IPS-18a (cell line): ENCODE results near the gene KRTAP5-7.
"Not testable (repeated sequence)": the region's sequence is repeated elsewhere in the genome, so short reads cannot be mapped to it uniquely, and the experiment has no call there.

Source experiments
- H3K27ac ChIP-seq: one replicate; pipeline ENCODE4 v1.5.1; 2013; ENCODE audit warnings: low read length
- H3K27me3 ChIP-seq: one replicate; pipeline ENCODE4 v1.6.1; 2013; ENCODE audit warnings: mild to moderate bottlenecking, low read length; ENCODE audit not compliant: control insufficient read depth, insufficient read depth
- H3K36me3 ChIP-seq: one replicate; pipeline ENCODE4 v1.6.1; 2013; ENCODE audit warnings: low read depth, low read length; ENCODE audit not compliant: control insufficient read depth
- H3K4me1 ChIP-seq: one replicate; pipeline ENCODE4 v1.6.1; 2013; ENCODE audit warnings: low read depth, low read length; ENCODE audit not compliant: control insufficient read depth
- H3K4me3 ChIP-seq: one replicate; pipeline ENCODE4 v1.5.1; 2013; ENCODE audit warnings: low read length
- H3K9ac ChIP-seq: one replicate; pipeline ENCODE4 v1.6.1; 2013; ENCODE audit warnings: mild to moderate bottlenecking, low read length, moderate library complexity
- H3K9me3 ChIP-seq: one replicate; pipeline ENCODE4 v1.6.1; 2013; ENCODE audit warnings: low read depth, low read length; ENCODE audit not compliant: control insufficient read depth

Gene KRTAP5-7

GRCh38 chr11:71568704-71569349 is 41.8 kb downstream of the KRTAP5-7 start:
- Histone ChIP-seq H3K4me3 (no peak overlapping the region), H3K27ac (no peak overlapping the region), H3K27me3 (no peaks in the 10 kb centered on the region), H3K9ac (no peak overlapping the region), H3K9me3 (no peaks in the 10 kb centered on the region), H3K4me1 (peaks cover 5% of the 10 kb centered on the region), H3K36me3 (no peaks in the 10 kb centered on the region)

GRCh38 chr11:71571101-71571850 is 44.2 kb downstream of the KRTAP5-7 start:
- not testable (repeated sequence) for H3K9ac ChIP-seq, H3K36me3 ChIP-seq, H3K27me3 ChIP-seq, H3K4me1 ChIP-seq, H3K27ac ChIP-seq, H3K9me3 ChIP-seq, H3K4me3 ChIP-seq

GRCh38 chr11:71572811-71573210 is 45.7 kb downstream of the KRTAP5-7 start:
- Histone ChIP-seq H3K4me1 (no peaks in the 10 kb centered on the region), H3K27ac (no peak overlapping the region), H3K9me3 (no peaks in the 10 kb centered on the region), H3K4me3 (no peak overlapping the region), H3K36me3 (no peaks in the 10 kb centered on the region), H3K9ac (no peak overlapping the region), H3K27me3 (no peaks in the 10 kb centered on the region)

- Histone ChIP-seq H3K27me3 (no peaks in the 10 kb centered on the region), H3K27ac (no peak overlapping the region)
These were observed 47.4 kb downstream of the KRTAP5-7 start for GRCh38 chr11:71574418-71574817.

GRCh38 chr11:71575723-71576424 is 48.8 kb downstream of the KRTAP5-7 start:
- H3K27me3 ChIP-seq, result no peaks in the 10 kb centered on the region
- H3K4me3 ChIP-seq, result no peak overlapping the region
- no peaks in the 10 kb centered on the region for H3K9me3 ChIP-seq
- H3K9ac ChIP-seq, result no peak overlapping the region
- no peaks in the 10 kb centered on the region for H3K36me3 ChIP-seq
- no peak overlapping the region for H3K27ac ChIP-seq
- peaks cover 3% of the 10 kb centered on the region for H3K4me1 ChIP-seq

More at GRCh38 chr11:71574418-71574817, 47.4 kb downstream of the KRTAP5-7 start:
- Histone ChIP-seq H3K4me1 (no peaks in the 10 kb centered on the region), H3K9ac (no peak overlapping the region), H3K4me3 (no peak overlapping the region), H3K36me3 (no peaks in the 10 kb centered on the region), H3K9me3 (no peaks in the 10 kb centered on the region)

GRCh38 chr11:71576688-71577465 is 49.8 kb downstream of the KRTAP5-7 start:
- H3K4me3 ChIP-seq, H3K36me3 ChIP-seq, H3K4me1 ChIP-seq, H3K9me3 ChIP-seq, H3K9ac ChIP-seq, H3K27ac ChIP-seq, H3K27me3 ChIP-seq: not testable (repeated sequence)

- peaks cover 3% of the 10 kb centered on the region for H3K4me1 ChIP-seq
- H3K27me3 ChIP-seq, result no peaks in the 10 kb centered on the region
- H3K4me3 ChIP-seq, result no peak overlapping the region
- H3K9ac ChIP-seq, result no peak overlapping the region
- no peaks in the 10 kb centered on the region for H3K9me3 ChIP-seq
- no peaks in the 10 kb centered on the region for H3K36me3 ChIP-seq
- H3K27ac ChIP-seq, result no peak overlapping the region
These were observed 50.5 kb downstream of the KRTAP5-7 start for GRCh38 chr11:71577469-71578004.
